Astrocyte (in vitro differentiated cells and primary cell): Measurements from ENCODE around the gene MED13L.

ENCODE experiments used
- EZH2 ChIP-seq: IDR thresholded peaks from 2 replicates; pipeline ENCODE4 v1.6.1; 2012; ENCODE audit warnings: mild to moderate bottlenecking, low read length, inconsistent platforms; ENCODE audit not compliant: insufficient read depth
- TF ChIP-seq, protein P1 (sequence below): IDR thresholded peaks from 2 replicates; pipeline ENCODE4 v1.5.1; 2011; ENCODE audit warnings: low read depth, mild to moderate bottlenecking, inconsistent platforms, low read length, moderate library complexity; ENCODE audit not compliant: insufficient read depth

DNA sequence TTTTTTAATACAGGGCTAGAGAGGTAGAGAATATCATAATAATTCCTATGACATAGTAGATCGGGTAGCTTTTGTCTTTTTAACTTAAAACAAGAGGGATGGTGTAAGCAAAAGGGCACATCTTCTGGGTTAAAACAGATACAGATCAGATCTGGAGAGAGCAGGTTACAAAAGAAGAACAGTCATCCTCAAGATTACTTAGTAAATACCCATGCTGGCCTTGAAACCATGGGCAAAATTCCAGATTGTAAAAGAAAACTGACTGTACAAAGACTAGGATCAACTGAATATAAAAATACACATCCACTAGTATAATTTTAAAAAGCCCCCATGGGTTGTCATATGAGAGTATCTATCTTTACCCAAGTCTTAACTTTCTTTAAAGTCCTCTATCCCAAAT is 76.7 kb downstream of the MED13L start:
- TF ChIP-seq, protein P1, sequence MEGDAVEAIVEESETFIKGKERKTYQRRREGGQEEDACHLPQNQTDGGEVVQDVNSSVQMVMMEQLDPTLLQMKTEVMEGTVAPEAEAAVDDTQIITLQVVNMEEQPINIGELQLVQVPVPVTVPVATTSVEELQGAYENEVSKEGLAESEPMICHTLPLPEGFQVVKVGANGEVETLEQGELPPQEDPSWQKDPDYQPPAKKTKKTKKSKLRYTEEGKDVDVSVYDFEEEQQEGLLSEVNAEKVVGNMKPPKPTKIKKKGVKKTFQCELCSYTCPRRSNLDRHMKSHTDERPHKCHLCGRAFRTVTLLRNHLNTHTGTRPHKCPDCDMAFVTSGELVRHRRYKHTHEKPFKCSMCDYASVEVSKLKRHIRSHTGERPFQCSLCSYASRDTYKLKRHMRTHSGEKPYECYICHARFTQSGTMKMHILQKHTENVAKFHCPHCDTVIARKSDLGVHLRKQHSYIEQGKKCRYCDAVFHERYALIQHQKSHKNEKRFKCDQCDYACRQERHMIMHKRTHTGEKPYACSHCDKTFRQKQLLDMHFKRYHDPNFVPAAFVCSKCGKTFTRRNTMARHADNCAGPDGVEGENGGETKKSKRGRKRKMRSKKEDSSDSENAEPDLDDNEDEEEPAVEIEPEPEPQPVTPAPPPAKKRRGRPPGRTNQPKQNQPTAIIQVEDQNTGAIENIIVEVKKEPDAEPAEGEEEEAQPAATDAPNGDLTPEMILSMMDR = no peak
- TF ChIP-seq EZH2 = no peak
